Measurements from ENCODE around the gene R3HCC1L. TPM values are rescaled to one million over a fixed set of nuclear protein-coding genes. Genes with fewer than 3 reads are reported as not detected.

The R3HCC1L gene
- total RNA-seq, 1 donor from 2014 or later: 18.7 TPM

GRCh38 chr10:98252464-98252863 is 118.0 kb downstream of the R3HCC1L start:
- Mint-ChIP-seq H3K4me1 (ENCODE audit: low read depth) (peaks cover 10% of the 10 kb centered on the region), H3K36me3 (ENCODE audit: insufficient read depth) (peaks cover 4% of the 10 kb centered on the region), H3K27ac (no peak overlapping the region), H3K4me3 (ENCODE audit: low read depth) (no peak overlapping the region), H3K9me3 (ENCODE audit: low read depth) (no peaks in the 10 kb centered on the region), H3K27me3 (no peaks in the 10 kb centered on the region)
- TF ChIP-seq, protein P1, sequence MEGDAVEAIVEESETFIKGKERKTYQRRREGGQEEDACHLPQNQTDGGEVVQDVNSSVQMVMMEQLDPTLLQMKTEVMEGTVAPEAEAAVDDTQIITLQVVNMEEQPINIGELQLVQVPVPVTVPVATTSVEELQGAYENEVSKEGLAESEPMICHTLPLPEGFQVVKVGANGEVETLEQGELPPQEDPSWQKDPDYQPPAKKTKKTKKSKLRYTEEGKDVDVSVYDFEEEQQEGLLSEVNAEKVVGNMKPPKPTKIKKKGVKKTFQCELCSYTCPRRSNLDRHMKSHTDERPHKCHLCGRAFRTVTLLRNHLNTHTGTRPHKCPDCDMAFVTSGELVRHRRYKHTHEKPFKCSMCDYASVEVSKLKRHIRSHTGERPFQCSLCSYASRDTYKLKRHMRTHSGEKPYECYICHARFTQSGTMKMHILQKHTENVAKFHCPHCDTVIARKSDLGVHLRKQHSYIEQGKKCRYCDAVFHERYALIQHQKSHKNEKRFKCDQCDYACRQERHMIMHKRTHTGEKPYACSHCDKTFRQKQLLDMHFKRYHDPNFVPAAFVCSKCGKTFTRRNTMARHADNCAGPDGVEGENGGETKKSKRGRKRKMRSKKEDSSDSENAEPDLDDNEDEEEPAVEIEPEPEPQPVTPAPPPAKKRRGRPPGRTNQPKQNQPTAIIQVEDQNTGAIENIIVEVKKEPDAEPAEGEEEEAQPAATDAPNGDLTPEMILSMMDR (IDR thresholded peaks at IDR 0.05; ENCODE audit: unreplicated experiment): no peak
- DNase-seq (ENCODE audit: low spot score, unreplicated experiment): no peak

DNA sequence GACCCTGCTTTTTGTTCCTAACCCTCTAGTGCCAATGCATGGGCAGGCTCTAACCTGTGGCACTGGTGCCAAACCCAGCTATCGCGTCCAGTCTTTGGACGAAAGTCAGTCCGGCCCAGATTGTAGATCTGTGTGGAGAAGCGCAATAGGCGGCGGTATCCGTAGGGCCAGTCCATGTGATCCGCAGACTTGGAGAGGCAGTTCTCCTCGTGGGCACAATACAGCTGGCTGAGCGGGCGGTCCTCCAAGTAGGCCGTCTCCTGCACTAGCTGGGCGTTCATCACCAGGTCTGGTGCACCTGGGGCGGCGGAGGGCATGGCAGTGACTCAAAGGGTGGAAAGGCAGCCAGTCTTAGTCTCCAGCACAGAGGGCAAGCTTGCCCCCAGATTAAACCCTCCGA is 119.0 kb downstream of the R3HCC1L start:
- Mint-ChIP-seq H3K4me3 (ENCODE audit: low read depth) (no peak overlapping the region), H3K36me3 (ENCODE audit: insufficient read depth) (peaks cover 3% of the 10 kb centered on the region), H3K9me3 (ENCODE audit: low read depth) (no peaks in the 10 kb centered on the region), H3K27ac (no peak overlapping the region), H3K27me3 (no peaks in the 10 kb centered on the region), H3K4me1 (ENCODE audit: low read depth) (peaks cover 10% of the 10 kb centered on the region)
- DNase-seq (ENCODE audit: low spot score, unreplicated experiment): no peak
- TF ChIP-seq, protein P1 (IDR thresholded peaks at IDR 0.05; ENCODE audit: unreplicated experiment): no peak

- Mint-ChIP-seq H3K36me3 (ENCODE audit: insufficient read depth) (peaks cover 3% of the 10 kb centered on the region), H3K4me3 (ENCODE audit: low read depth) (no peak overlapping the region), H3K4me1 (ENCODE audit: low read depth) (peaks cover 4% of the 10 kb centered on the region), H3K27ac (no peak overlapping the region), H3K27me3 (no peaks in the 10 kb centered on the region), H3K9me3 (ENCODE audit: low read depth) (no peaks in the 10 kb centered on the region)
- TF ChIP-seq, protein P1 (IDR thresholded peaks at IDR 0.05; ENCODE audit: unreplicated experiment): no peak
- DNase-seq (ENCODE audit: low spot score, unreplicated experiment): no peak
These were observed 119.9 kb downstream of the R3HCC1L start for GRCh38 chr10:98254234-98254974.

GRCh38 chr10:98255146-98255877 is 120.9 kb downstream of the R3HCC1L start:
- peak overlapping the region; percentile 44 for H3K27ac Mint-ChIP-seq
- TF ChIP-seq, protein P1 (IDR thresholded peaks at IDR 0.05; ENCODE audit: unreplicated experiment): no peak
- H3K27me3 Mint-ChIP-seq: no peaks in the 10 kb centered on the region

GRCh38 chr10:98256692-98257091 is 122.2 kb downstream of the R3HCC1L start:
- Mint-ChIP-seq H3K27me3 (no peaks in the 10 kb centered on the region), H3K27ac (no peak overlapping the region), H3K9me3 (ENCODE audit: low read depth) (no peaks in the 10 kb centered on the region), H3K4me1 (ENCODE audit: low read depth) (peaks cover 5% of the 10 kb centered on the region), H3K4me3 (ENCODE audit: low read depth) (no peak overlapping the region), H3K36me3 (ENCODE audit: insufficient read depth) (no peaks in the 10 kb centered on the region)
- DNase-seq (ENCODE audit: low spot score, unreplicated experiment): no peak
- TF ChIP-seq, protein P1 (IDR thresholded peaks at IDR 0.05; ENCODE audit: unreplicated experiment): no peak

More at GRCh38 chr10:98255146-98255877, 120.9 kb downstream of the R3HCC1L start:
- H3K9me3 Mint-ChIP-seq (ENCODE audit: low read depth): no peaks in the 10 kb centered on the region
- no peak for DNase-seq (ENCODE audit: low spot score, unreplicated experiment)
- H3K36me3 Mint-ChIP-seq (ENCODE audit: insufficient read depth): peaks cover 2% of the 10 kb centered on the region
- H3K4me3 Mint-ChIP-seq (ENCODE audit: low read depth): no peak overlapping the region
- H3K4me1 Mint-ChIP-seq (ENCODE audit: low read depth): no peaks in the 10 kb centered on the region
